Measurements from ENCODE around the gene GALNT3.

Gene GALNT3

DNA sequence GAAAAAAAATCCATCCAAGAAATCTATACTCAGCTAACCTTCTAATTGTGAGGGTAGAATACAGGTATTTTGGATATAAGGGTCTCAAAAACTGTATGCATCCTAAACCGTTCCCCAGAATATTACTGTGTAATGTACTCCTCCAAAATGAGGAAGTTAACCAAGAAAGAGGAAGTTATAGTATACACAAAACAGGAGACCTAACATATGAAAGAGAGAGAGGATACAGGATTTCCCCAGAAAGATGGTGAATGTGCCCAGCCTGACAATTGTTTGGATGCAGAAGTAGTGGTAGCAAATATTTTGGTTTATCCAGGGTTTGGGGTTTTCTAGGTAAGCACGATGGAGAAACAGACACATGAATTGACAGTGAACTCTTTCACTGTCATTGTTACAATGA is 50.6 kb downstream of the GALNT3 start:
- Histone ChIP-seq H3K9ac (ENCODE audit: low read depth, low read length) (no peak overlapping the region), H3K36me3 (ENCODE audit: insufficient read depth, low read length) (no peaks in the 10 kb centered on the region; the same call in 1 of the 2 replicates), H3K4me1 (ENCODE audit: insufficient read depth, low read length) (no peaks in the 10 kb centered on the region), H3K9me3 (ENCODE audit: control insufficient read depth, insufficient read depth, low read length) (no peaks in the 10 kb centered on the region)

DNA sequence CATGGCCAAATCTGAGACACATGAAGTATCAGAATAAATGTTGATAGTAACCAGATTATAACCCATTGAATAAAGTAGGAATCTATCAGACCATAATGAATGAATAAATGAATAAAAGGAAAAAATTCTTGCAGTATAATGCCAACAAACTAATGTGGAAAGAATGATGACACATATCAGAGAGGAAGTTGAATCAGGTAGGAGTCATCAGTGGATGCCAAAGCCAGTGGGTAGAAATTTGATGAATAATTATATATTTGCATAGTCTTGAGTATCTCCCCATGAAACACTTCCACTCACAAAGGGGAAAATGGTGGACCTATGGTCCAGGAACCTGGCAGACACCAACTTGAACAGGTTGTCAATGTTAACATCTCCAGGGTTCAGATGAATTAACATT is 68.6 kb downstream of the GALNT3 start:
- Histone ChIP-seq H3K4me1 (ENCODE audit: insufficient read depth, low read length) (no peaks in the 10 kb centered on the region), H3K36me3 (ENCODE audit: insufficient read depth, low read length) (no peaks in the 10 kb centered on the region), H3K9ac (ENCODE audit: low read depth, low read length) (no peak overlapping the region), H3K9me3 (ENCODE audit: control insufficient read depth, insufficient read depth, low read length) (no peaks in the 10 kb centered on the region)

DNA sequence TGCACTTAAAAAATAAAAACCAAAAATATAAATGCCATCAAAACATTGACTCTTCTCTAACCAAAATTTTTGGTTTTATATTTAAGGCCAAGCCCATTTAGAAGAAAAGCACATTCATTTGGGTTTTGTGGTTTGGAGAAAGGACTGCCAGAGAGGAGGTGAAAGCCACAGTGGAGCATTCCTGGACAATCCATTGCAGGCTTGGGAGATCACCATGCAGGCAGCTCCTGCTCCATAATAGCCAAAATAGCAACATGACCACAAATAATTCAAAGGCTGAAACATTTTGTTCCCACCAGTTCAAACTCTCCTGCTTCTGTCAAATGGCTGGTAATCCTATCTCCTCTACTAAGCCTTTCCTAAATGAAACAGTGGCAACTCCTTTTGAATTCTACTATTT is 73.5 kb downstream of the GALNT3 start:
- H3K4me1 ChIP-seq (ENCODE audit: insufficient read depth, low read length), result no peaks in the 10 kb centered on the region
- H3K36me3 ChIP-seq (ENCODE audit: insufficient read depth, low read length), result no peaks in the 10 kb centered on the region
- 0 out of 2 replicates have a peak, but pooled peaks cover 3% of the 10 kb centered on the region for H3K9me3 ChIP-seq (ENCODE audit: control insufficient read depth, insufficient read depth, low read length)
- H3K9ac ChIP-seq (ENCODE audit: low read depth, low read length), result no peak overlapping the region

- Histone ChIP-seq H3K9ac (ENCODE audit: low read depth, low read length) (no peak overlapping the region), H3K9me3 (ENCODE audit: control insufficient read depth, insufficient read depth, low read length) (0 out of 2 replicates have a peak, but pooled peaks cover 3% of the 10 kb centered on the region), H3K4me1 (ENCODE audit: insufficient read depth, low read length) (no peaks in the 10 kb centered on the region), H3K36me3 (ENCODE audit: insufficient read depth, low read length) (no peaks in the 10 kb centered on the region)
These were observed 75.3 kb downstream of the GALNT3 start for GRCh38 chr2:165718610-165719210.

- Histone ChIP-seq H3K4me1 (ENCODE audit: insufficient read depth, low read length) (no peaks in the 10 kb centered on the region), H3K36me3 (ENCODE audit: insufficient read depth, low read length) (no peaks in the 10 kb centered on the region), H3K9ac (ENCODE audit: low read depth, low read length) (no peak overlapping the region), H3K9me3 (ENCODE audit: control insufficient read depth, insufficient read depth, low read length) (0 out of 2 replicates have a peak, but pooled peaks cover 3% of the 10 kb centered on the region)
These were observed 78.0 kb downstream of the GALNT3 start for GRCh38 chr2:165716091-165716490.

DNA sequence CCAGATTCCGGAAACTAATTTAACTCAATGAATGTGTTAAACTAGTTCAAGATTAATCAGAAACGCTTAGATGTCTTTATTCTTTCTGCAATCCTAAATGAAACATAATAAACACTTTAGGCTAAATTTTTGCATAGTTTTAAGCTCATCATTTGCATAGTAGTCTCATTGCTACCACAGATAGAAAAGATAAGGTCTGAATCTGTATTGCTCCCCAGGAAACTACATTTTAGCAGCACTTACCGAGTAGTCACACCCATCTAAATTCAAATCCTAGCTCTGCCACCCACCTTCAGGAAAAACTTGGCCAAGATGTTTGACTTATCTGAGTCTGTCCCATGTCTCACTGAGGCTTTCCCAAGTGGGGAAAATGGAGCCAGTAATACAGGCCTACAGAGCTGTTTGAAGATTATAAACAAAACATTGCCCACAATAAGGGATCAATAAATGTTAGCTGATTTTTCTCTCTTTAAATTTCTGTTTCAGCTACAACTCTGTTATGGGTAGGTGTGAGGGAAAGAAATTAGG is 87.0 kb downstream of the GALNT3 start:
- peaks cover 19% of the 10 kb centered on the region for H3K4me1 ChIP-seq (ENCODE audit: insufficient read depth, low read length)
- no peaks in the 10 kb centered on the region for H3K9me3 ChIP-seq (ENCODE audit: control insufficient read depth, insufficient read depth, low read length)
- no peaks in the 10 kb centered on the region for H3K36me3 ChIP-seq (ENCODE audit: insufficient read depth, low read length)
- H3K9ac ChIP-seq (ENCODE audit: low read depth, low read length), result peak overlapping the region; percentile 16; the same call in 1 of the 2 replicates

DNA sequence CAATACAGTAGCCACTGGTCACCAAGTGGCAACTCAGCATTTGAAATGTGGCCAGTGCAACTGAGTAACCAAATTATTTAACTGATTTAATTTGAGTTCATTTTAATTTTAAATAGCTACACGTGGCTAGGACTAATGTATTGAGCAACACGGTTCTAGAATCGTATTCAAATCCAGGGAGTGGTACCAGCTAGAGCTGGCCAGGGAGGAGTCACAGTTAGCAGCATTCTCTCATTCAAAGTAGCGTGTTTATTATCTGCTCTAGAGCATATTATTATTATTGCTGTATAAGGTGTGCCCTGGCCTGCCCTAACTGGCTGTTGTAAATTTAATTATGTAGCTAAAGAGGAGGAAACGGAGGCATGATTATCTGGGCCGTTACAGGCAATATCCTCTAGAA is 92.9 kb downstream of the GALNT3 start:
- Histone ChIP-seq H3K9me3 (ENCODE audit: control insufficient read depth, insufficient read depth, low read length) (no peaks in the 10 kb centered on the region), H3K9ac (ENCODE audit: low read depth, low read length) (no peak overlapping the region), H3K36me3 (ENCODE audit: insufficient read depth, low read length) (no peaks in the 10 kb centered on the region), H3K4me1 (ENCODE audit: insufficient read depth, low read length) (peaks cover 33% of the 10 kb centered on the region)

DNA sequence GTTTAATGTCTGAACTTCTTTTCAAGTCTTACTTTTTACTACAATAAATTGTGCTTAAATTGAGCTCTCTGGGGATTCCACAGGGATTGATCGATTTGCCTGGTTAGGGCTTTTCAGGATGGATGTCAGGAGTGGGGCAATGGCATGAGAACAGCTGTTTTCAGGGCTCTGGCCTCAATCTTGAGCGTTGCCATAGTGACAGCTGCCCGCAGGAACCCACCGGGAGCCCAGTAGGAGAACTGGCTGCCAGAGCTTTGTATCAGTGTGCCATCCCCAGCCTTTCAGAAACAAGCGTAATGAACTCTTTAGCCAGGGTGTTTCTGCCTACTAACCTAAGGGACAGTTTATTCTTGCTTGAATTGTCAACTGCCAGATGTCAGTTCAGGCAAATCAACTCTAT is 93.5 kb downstream of the GALNT3 start:
- no peak overlapping the region for H3K9ac ChIP-seq (ENCODE audit: low read depth, low read length)
- H3K36me3 ChIP-seq (ENCODE audit: insufficient read depth, low read length), result no peaks in the 10 kb centered on the region
- no peaks in the 10 kb centered on the region for H3K9me3 ChIP-seq (ENCODE audit: control insufficient read depth, insufficient read depth, low read length)
- H3K4me1 ChIP-seq (ENCODE audit: insufficient read depth, low read length), result peaks cover 29% of the 10 kb centered on the region

- Histone ChIP-seq H3K36me3 (ENCODE audit: insufficient read depth, low read length) (no peaks in the 10 kb centered on the region), H3K4me1 (ENCODE audit: insufficient read depth, low read length) (peaks cover 29% of the 10 kb centered on the region), H3K9ac (ENCODE audit: low read depth, low read length) (no peak overlapping the region), H3K9me3 (ENCODE audit: control insufficient read depth, insufficient read depth, low read length) (no peaks in the 10 kb centered on the region)
These were observed 94.1 kb downstream of the GALNT3 start for GRCh38 chr2:165699946-165700345.

DNA sequence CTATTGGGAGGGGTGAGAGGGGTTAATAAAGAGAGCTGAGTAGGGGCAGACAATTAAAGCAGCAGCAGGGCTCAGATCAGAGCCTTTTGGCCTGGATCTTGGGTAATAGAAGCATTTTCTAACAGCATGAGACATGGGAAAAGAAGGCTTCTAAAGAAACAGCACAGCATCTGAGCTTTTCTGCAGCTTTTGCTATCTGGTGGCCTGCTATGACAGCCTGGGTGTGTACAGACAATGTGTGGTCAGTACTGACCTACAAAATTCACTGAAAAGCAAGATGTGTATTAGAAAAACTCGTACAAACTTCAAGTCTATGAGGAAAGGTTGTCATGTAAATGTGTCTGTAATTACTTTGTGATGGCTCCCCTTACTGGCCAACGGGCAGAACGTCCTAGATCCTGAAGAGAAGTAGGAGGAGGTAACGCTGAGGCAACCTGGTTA is 95.6 kb downstream of the GALNT3 start:
- Histone ChIP-seq H3K9me3 (ENCODE audit: control insufficient read depth, insufficient read depth, low read length) (no peaks in the 10 kb centered on the region), H3K4me1 (ENCODE audit: insufficient read depth, low read length) (peaks cover 29% of the 10 kb centered on the region), H3K36me3 (ENCODE audit: insufficient read depth, low read length) (no peaks in the 10 kb centered on the region), H3K9ac (ENCODE audit: low read depth, low read length) (no peak overlapping the region)

GRCh38 chr2:165697748-165698443 is 96.2 kb downstream of the GALNT3 start:
- H3K9me3 ChIP-seq (ENCODE audit: control insufficient read depth, insufficient read depth, low read length), result no peaks in the 10 kb centered on the region
- H3K36me3 ChIP-seq (ENCODE audit: insufficient read depth, low read length), result no peaks in the 10 kb centered on the region
- H3K4me1 ChIP-seq (ENCODE audit: insufficient read depth, low read length), result peaks cover 27% of the 10 kb centered on the region
- H3K9ac ChIP-seq (ENCODE audit: low read depth, low read length), result no peak overlapping the region
